GM12874 (cell line): Measurements from ENCODE around the gene ABCG1.
A peak's percentile ranks its signal among the peaks of the same experiment; 100 is the strongest.

Experiments used
- TF ChIP-seq, protein P1 (sequence below): IDR thresholded peaks from 2 replicates; pipeline ENCODE4 v1.5.1; 2011; ENCODE audit warnings: low read depth, mild to moderate bottlenecking, control low read depth, low read length, moderate library complexity; ENCODE audit not compliant: insufficient read depth

The ABCG1 gene

DNA sequence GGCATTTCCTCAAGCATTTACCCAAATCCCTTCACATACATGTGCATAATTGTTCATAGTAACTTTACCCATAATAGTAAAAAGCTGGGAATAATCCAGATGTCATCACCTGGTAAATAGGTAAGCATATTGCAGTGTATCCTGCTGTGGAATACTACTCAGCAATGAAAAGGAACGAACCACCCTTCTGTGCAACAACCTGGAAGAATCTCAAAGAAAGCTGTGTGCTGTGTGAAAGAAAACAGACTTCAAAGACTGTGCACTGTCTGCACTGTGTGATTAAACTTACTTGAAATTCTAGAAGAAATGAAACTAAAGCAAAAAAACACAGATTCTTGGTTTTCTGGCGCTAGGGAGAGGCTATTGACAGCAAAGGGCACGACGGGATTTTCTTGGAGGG lies 118.3 kb downstream of the ABCG1 start:
- TF ChIP-seq, protein P1, sequence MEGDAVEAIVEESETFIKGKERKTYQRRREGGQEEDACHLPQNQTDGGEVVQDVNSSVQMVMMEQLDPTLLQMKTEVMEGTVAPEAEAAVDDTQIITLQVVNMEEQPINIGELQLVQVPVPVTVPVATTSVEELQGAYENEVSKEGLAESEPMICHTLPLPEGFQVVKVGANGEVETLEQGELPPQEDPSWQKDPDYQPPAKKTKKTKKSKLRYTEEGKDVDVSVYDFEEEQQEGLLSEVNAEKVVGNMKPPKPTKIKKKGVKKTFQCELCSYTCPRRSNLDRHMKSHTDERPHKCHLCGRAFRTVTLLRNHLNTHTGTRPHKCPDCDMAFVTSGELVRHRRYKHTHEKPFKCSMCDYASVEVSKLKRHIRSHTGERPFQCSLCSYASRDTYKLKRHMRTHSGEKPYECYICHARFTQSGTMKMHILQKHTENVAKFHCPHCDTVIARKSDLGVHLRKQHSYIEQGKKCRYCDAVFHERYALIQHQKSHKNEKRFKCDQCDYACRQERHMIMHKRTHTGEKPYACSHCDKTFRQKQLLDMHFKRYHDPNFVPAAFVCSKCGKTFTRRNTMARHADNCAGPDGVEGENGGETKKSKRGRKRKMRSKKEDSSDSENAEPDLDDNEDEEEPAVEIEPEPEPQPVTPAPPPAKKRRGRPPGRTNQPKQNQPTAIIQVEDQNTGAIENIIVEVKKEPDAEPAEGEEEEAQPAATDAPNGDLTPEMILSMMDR: no peak

DNA sequence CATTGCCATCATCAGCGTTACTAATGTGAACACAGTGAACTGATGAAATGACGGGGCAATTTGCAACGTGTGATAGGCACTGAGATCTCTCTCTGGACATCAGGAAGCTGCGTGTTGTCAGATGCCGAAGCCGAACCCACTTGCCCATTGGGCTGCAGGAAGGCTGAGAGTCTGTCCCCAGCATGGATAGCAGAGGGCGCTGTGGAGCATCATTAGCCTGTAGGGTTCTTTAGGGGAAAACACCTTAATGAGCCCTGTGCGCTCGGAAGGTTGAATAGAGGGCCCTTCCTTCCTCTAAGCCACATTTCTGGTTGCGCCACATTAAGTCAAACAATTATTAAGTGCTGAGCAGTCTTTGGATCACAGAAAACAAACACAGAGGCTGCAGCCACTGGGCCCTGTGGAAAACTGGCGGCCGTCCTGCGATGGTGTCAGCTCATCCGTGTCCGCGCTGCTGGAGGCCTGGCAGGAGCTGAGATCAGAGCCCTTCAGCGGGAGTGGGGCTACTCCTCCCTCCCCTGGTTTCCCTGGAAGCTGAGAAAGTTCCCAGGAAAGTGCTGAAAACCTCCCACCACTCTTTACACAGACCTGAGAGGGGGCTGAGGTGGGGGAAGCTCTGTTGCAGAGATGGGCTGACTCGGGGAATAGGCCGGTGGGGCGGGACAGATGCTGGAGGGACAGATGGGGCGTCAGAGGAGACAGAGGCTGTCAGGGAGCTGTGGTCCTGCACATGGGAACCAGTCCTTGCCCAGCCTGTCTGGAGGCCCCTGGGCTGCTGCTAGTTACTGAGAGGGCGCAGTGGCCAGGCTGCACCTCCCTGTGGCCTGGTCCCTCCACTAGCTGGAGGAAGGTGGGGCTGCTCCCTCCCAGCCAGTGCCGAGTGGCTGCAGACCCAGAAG lies 119.1 kb downstream of the ABCG1 start:
- TF ChIP-seq, protein P1: peak; percentile 81

GRCh38 chr21:42338729-42339715 lies 120.1 kb downstream of the ABCG1 start:
- TF ChIP-seq, protein P1: no peak

DNA sequence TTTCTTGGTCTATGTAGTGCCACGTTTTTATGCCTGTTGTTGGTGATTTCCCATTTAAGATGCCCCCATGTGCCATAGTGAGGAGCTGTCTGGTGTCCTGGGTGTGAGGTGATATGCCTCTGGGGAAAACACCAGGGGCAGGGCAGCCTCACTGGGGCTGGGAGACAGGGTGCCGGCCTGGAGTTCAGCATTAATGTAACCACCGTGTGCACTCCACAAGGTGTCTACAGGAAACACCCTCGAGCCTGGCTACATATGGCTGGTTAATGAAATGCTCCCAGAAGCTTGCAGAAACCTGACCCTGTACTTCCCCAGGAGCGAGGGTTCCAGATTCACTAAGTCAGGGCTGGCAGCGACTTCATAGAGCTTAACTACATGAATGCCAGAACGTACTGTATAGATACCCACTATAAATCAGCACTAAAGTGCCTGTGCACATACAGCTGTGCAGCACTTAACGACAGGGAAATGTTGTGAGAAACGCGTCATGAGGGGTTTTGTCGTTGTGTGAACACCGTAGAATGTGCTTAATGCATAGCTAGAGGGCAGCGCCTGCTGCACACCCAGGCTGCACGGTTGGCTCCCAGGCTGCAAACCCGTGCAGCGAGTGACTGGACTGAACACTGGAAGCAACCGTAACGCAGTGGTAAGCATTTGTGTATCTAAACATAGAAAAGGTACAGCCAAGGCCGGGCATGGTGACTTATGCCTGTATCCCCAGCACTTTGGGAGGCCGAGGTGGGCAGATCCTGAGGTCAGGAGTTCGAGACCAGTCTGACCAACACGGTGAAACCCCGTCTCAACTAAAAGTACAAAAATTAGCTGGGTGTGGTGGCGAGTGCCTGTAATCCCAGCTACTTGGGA lies 121.5 kb downstream of the ABCG1 start:
- TF ChIP-seq, protein P1: no peak

GRCh38 chr21:42341776-42342542 lies 123.0 kb downstream of the ABCG1 start:
- TF ChIP-seq, protein P1: no peak

GRCh38 chr21:42343101-42343500 lies 124.2 kb downstream of the ABCG1 start:
- TF ChIP-seq, protein P1: no peak
